Parathyroid adenoma (tissue), 2 donors: ENCODE measurements around the gene BRD3OS.
A peak's percentile ranks its signal among the peaks of the same experiment; 100 is the strongest.

ENCODE experiments used
- H2AFZ ChIP-seq: fragments of 300-600 bp; sonication (generic); one replicate; pipeline ENCODE4 v1.7.0; 2017; ENCODE audit warnings: antibody characterized with exemption, mild to moderate bottlenecking
- H3K27ac ChIP-seq: fragments of 300-600 bp; sonication (generic); one replicate; pipeline ENCODE4 v1.7.0; 2017
- H3K27me3 ChIP-seq: fragments of 300-600 bp; sonication (generic); one replicate; pipeline ENCODE4 v1.7.0; 2017; ENCODE audit warnings: low read length; ENCODE audit not compliant: control insufficient read depth, insufficient read depth
- H3K36me3 ChIP-seq: fragments of 300-600 bp; sonication (generic); one replicate; pipeline ENCODE4 v1.7.0; 2017; ENCODE audit warnings: low read length; ENCODE audit not compliant: control insufficient read depth, insufficient read depth
- H3K4me1 ChIP-seq: fragments of 300-600 bp; sonication (generic); one replicate; pipeline ENCODE4 v1.7.0; 2017; ENCODE audit warnings: control low read depth
- H3K4me2 ChIP-seq: fragments of 300-600 bp; sonication (generic); one replicate; pipeline ENCODE4 v1.7.0; 2017; ENCODE audit warnings: low read length
- H3K4me3 ChIP-seq: fragments of 300-600 bp; sonication (generic); one replicate; pipeline ENCODE4 v1.7.0; 2017; ENCODE audit warnings: low read depth, low read length
- H3K79me2 ChIP-seq: fragments of 300-600 bp; sonication (generic); one replicate; pipeline ENCODE4 v1.7.0; 2017; ENCODE audit warnings: control low read depth
- H3K9ac ChIP-seq: fragments of 300-600 bp; sonication (generic); one replicate; pipeline ENCODE4 v1.7.0; 2017; ENCODE audit warnings: mild to moderate bottlenecking
- H3K9me3 ChIP-seq: fragments of 300-600 bp; sonication (generic); one replicate; pipeline ENCODE4 v1.7.0; 2017; ENCODE audit warnings: low read length; ENCODE audit not compliant: control insufficient read depth
- TF ChIP-seq, protein P1 (sequence below): fragments of 300-600 bp; sonication (generic); IDR thresholded peaks from one replicate; pipeline ENCODE4 v1.7.0; 2017; ENCODE audit warnings: antibody characterized with exemption, mild to moderate bottlenecking
- donor health status: primary hyperparathyroidism.

The BRD3OS gene

DNA sequence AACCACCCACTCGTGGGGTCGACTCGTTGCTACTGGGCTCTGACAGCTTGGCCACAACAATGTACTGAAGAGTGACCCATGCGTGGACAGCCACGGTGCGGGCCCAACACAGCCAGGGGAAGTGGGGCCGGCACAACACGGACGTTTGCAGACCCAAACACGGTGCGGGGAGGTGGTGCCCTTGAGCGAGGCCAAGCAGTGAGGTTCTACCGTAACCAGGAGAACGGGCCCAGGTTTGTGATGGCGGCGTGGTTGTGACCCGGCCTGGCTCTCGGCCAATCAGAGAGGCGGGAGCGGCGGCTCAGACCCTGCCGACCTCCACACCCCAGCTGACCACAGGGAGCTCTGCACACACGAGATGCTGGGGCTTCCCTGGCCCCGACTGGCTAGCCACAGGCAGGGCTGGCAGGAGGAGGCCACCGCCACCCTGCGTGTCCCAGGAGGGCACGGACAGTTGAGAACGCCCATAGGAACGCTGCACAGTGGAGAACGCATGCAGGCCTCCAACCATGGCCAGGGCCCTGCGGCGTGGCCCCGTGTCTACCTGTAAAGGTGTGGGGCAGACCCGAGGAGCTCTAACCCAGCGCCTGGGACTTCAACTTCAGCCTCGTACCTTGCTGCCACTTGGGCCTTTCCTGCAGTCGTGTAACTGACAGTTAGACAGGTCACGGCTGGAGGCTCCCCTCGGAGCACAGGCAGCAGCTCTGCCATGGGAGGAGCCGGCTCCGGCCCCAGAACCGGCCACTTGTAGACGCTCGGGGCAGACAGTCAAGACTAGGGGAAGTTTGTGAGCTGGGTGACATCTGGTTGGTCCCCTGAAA lies 28.9 kb downstream of the BRD3OS start:
- no peak overlapping the region for H3K4me3 ChIP-seq
- H3K9me3 ChIP-seq = no peaks in the 10 kb centered on the region
- H3K4me2 ChIP-seq = no peak overlapping the region
- TF ChIP-seq, protein P1, sequence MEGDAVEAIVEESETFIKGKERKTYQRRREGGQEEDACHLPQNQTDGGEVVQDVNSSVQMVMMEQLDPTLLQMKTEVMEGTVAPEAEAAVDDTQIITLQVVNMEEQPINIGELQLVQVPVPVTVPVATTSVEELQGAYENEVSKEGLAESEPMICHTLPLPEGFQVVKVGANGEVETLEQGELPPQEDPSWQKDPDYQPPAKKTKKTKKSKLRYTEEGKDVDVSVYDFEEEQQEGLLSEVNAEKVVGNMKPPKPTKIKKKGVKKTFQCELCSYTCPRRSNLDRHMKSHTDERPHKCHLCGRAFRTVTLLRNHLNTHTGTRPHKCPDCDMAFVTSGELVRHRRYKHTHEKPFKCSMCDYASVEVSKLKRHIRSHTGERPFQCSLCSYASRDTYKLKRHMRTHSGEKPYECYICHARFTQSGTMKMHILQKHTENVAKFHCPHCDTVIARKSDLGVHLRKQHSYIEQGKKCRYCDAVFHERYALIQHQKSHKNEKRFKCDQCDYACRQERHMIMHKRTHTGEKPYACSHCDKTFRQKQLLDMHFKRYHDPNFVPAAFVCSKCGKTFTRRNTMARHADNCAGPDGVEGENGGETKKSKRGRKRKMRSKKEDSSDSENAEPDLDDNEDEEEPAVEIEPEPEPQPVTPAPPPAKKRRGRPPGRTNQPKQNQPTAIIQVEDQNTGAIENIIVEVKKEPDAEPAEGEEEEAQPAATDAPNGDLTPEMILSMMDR = no peak
- H3K9ac ChIP-seq = no peak overlapping the region
- no peak overlapping the region for H3K27ac ChIP-seq
- peaks cover 17% of the 10 kb centered on the region for H3K4me1 ChIP-seq
- H3K27me3 ChIP-seq = no peaks in the 10 kb centered on the region
- H3K79me2 ChIP-seq = peaks cover 27% of the 10 kb centered on the region
- no peak overlapping the region for H2AFZ ChIP-seq
- no peaks in the 10 kb centered on the region for H3K36me3 ChIP-seq

DNA sequence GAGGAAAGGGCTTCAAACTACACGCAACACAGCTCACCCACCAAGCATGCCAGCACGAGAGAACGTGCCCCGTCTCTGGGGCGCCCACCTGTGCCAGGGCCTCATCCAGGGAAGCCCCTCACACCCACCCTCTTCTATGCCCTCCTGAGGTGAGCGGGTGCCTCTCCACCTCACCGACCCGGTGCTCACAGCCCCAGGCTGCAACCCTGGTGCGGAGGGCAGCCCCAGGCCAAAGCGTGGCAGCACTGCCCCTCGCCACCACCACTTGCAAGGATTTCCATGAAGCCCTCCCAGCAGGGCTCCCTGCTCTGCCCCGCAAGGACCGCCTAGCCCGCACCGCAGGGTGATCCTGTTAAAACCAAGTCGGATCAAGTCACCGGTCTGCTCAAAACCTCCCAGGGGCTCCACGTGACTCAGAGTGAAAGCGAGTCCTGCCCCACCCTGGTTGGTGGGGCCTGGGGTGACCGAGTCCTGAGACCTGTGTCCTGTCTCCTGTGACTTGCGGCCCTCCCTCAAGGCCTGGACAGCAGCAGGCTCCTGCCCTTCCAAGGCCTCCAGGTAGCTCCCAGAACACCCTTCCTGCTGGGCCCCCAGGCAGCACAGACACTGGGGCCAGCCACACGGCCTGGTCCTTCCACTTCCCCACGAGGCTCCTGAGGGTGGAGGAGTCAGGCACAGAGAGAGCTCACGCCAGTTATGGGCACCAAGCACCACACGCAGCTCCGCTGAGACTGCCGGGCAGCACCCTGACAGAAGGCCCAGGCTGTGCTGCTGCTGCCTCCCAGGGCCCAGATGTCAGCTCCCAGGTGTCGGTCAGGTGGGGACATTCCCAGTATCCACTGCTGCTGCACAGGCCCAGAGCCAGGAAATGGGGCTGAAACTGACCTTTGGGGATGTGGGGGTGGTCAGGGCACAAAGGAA lies 29.9 kb downstream of the BRD3OS start:
- no peak overlapping the region for H3K4me3 ChIP-seq
- H3K79me2 ChIP-seq = peaks cover 37% of the 10 kb centered on the region
- H3K27ac ChIP-seq = peak overlapping the region; percentile 59
- no peak overlapping the region for H3K9ac ChIP-seq
- TF ChIP-seq, protein P1 = no peak
- H3K4me2 ChIP-seq = peak overlapping the region; percentile 45
- no peaks in the 10 kb centered on the region for H3K36me3 ChIP-seq
- H3K4me1 ChIP-seq = peaks cover 17% of the 10 kb centered on the region
- H3K9me3 ChIP-seq = no peaks in the 10 kb centered on the region
- H3K27me3 ChIP-seq = no peaks in the 10 kb centered on the region
- no peak overlapping the region for H2AFZ ChIP-seq

DNA sequence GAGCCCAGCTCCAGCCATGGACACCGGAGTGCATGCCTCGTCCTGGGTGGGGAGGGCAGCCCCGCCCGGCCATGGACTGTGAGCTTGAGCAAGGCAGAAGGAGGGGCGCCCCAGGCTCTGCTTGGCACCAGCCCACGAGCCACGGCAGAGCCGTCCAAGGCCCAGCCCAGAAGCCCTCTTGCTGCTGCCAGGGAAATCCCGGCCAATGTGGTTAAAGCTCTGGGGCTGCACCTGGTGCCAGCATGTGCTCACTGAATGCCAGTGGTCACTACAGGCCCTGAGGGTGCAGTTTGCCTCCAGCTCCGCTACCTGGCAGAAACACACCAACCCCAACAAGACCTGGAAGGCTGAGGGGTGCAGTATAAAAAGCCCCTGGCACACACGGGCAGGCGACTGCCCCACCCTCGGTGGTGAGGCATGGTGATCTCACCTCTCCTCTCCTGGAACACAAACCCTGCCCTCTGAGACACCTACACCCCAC lies 30.7 kb downstream of the BRD3OS start:
- H3K9me3 ChIP-seq = no peaks in the 10 kb centered on the region
- peaks cover 17% of the 10 kb centered on the region for H3K4me1 ChIP-seq
- no peaks in the 10 kb centered on the region for H3K36me3 ChIP-seq
- TF ChIP-seq, protein P1 = no peak
- H3K4me2 ChIP-seq = peak overlapping the region; percentile 45
- peaks cover 42% of the 10 kb centered on the region for H3K79me2 ChIP-seq
- H3K9ac ChIP-seq = no peak overlapping the region
- H3K27ac ChIP-seq = peak overlapping the region; percentile 59
- no peak overlapping the region for H3K4me3 ChIP-seq
- H3K27me3 ChIP-seq = no peaks in the 10 kb centered on the region
- no peak overlapping the region for H2AFZ ChIP-seq

DNA sequence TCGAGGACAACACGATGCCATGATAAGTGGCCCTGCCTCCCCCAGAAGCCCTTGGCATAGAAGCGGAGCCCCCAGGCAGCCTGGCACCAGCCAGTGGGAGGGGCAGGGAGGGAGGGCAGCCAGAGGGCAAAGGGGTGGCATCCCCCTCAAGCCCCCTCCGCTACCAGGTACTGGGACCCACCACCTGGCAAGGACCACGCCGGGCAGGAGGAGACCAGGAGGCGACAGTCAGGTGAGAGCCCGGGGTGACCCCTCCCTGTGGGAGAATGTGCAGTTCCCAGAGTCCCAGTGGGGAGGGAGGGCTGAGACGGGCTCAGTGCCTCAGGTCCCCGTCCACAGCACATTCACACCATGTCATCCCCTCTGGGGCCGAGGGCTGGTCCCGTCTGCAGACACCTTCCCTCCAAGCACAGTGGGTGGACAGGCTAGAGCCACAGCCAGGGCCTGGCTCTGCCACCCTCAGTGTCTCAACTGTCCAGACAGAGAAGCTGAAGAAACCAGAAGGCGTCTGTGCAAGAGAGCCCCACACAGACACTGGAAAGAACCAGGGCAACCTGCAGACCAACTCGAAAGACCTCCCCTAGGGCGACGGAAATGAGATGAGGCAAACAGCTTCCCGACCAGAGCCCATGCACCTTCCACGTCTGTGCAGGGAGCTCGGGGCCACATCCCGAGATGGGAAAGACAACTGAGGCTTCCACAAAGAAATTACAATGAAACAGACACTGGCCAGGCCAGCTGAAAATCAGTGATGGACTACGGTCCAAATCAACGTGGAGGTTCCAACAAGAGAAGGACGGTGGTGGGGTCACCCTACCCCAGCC lies 31.4 kb downstream of the BRD3OS start:
- H3K9ac ChIP-seq = no peak overlapping the region
- no peaks in the 10 kb centered on the region for H3K27me3 ChIP-seq
- no peak overlapping the region for H2AFZ ChIP-seq
- no peak overlapping the region for H3K4me3 ChIP-seq
- peaks cover 17% of the 10 kb centered on the region for H3K4me1 ChIP-seq
- no peaks in the 10 kb centered on the region for H3K9me3 ChIP-seq
- peaks cover 49% of the 10 kb centered on the region for H3K79me2 ChIP-seq
- peak overlapping the region; percentile 59 for H3K27ac ChIP-seq
- H3K36me3 ChIP-seq = no peaks in the 10 kb centered on the region
- TF ChIP-seq, protein P1 = no peak
- H3K4me2 ChIP-seq = no peak overlapping the region
